SH-SY5Y (cell line): ENCODE measurements around the gene RABGGTA.

Experiments used
- GATA2 ChIP-seq: IDR thresholded peaks from 2 replicates; pipeline ENCODE4 v1.6.1; 2011; ENCODE audit warnings: mild to moderate bottlenecking, low read depth, low read length
- GATA3 ChIP-seq: IDR thresholded peaks from 2 replicates; pipeline ENCODE4 v1.6.1; 2011; ENCODE audit warnings: low read depth, mild to moderate bottlenecking, low read length, moderate library complexity

Gene RABGGTA

GRCh38 chr14:24262821-24263733 is 8.3 kb downstream of the RABGGTA start, which contains the start of gene TGM1:
Gene TGM1, minus strand, starts transcription at chr14:24263177. Its CDS starts 825 bp downstream, at chr14:24262352.
- TF ChIP-seq GATA2, result no peak

- TF ChIP-seq GATA3 (no peak), GATA2 (no peak)
Observed at GRCh38 chr14:24261969-24262327, 9.4 kb downstream of the RABGGTA start.

- TF ChIP-seq GATA2, result no peak
- no peak for TF ChIP-seq GATA3
Observed at GRCh38 chr14:24261256-24261968, 10.0 kb downstream of the RABGGTA start.

GRCh38 chr14:24260780-24261157 is 10.6 kb downstream of the RABGGTA start:
- TF ChIP-seq GATA2 (no peak), GATA3 (no peak)

- TF ChIP-seq GATA3, result no peak
- TF ChIP-seq GATA2, result no peak
Observed at GRCh38 chr14:24260026-24260779, 11.2 kb downstream of the RABGGTA start.

- TF ChIP-seq GATA3, result no peak
- no peak for TF ChIP-seq GATA2
Observed at GRCh38 chr14:24259282-24260025, 11.9 kb downstream of the RABGGTA start.

- TF ChIP-seq GATA2, result no peak
- no peak for TF ChIP-seq GATA3
Observed at GRCh38 chr14:24258548-24259265, 12.7 kb downstream of the RABGGTA start.

GRCh38 chr14:24258119-24258518 is 13.3 kb downstream of the RABGGTA start:
- TF ChIP-seq GATA2, result no peak
- no peak for TF ChIP-seq GATA3

GRCh38 chr14:24256960-24257359 is 14.4 kb downstream of the RABGGTA start:
- no peak for TF ChIP-seq GATA3
- TF ChIP-seq GATA2, result no peak

GRCh38 chr14:24255931-24256711 is 15.3 kb downstream of the RABGGTA start:
- TF ChIP-seq GATA3 (no peak), GATA2 (no peak)

- TF ChIP-seq GATA3 (no peak), GATA2 (no peak)
Observed at GRCh38 chr14:24255438-24255837, 16.0 kb downstream of the RABGGTA start.

- TF ChIP-seq GATA2, result no peak
- no peak for TF ChIP-seq GATA3
Observed at GRCh38 chr14:24254630-24255392, 16.6 kb downstream of the RABGGTA start.
